H1 (cell line): Measurements from ENCODE around the gene MARCHF9. TPM values are rescaled to one million over a fixed set of nuclear protein-coding genes. Genes with fewer than 3 reads are reported as not detected.

ENCODE experiments used
- CTCF ChIA-PET: fragments of 300-600 bp; sonication (Branson Sonifier 250); formaldehyde crosslinking; loops from one replicate; lab custom pipeline; 2021; ENCODE audit not compliant: partially characterized antibody; lab: Charles Lee
- POLR2A ChIA-PET: fragments of 300-600 bp; sonication (Branson Sonifier 250); formaldehyde crosslinking; loops from one replicate; lab custom pipeline; 2021; ENCODE audit warnings: inconsistent platforms; ENCODE audit not compliant: partially characterized antibody; lab: Charles Lee
- DNase-seq, 2 experiments: peaks; one replicate each; pipeline versions ENCODE4 v3.0.0 to v3.0.0-alpha.2; 2010 to 2022; ENCODE audit warnings: low spot score in 2 of 2, low read depth in 1 of 2, mixed read lengths in 1 of 2
- FAIRE-seq: peaks from 2 replicates; lab custom pipeline; 2011; peaks lifted over from hg19 to GRCh38; lab: Jason Lieb, UNC
- H2AFZ ChIP-seq: 2 replicates; pipeline ENCODE4 v1.8.1; 2012; ENCODE audit warnings: low read length, inconsistent platforms
- H2AK5ac ChIP-seq: 2 replicates; pipeline ENCODE4 v1.6.1; 2013; ENCODE audit warnings: low read depth, low read length
- H2BK120ac ChIP-seq: replicated peaks from 2 replicates; pipeline ENCODE3; 2013; ENCODE audit warnings: low read depth, low read length, inconsistent platforms
- H2BK12ac ChIP-seq: 2 replicates; pipeline ENCODE4 v1.6.1; 2013; ENCODE audit warnings: low read depth, low read length
- H2BK15ac ChIP-seq: 2 replicates; pipeline ENCODE4 v1.6.1; 2013; ENCODE audit warnings: low read length
- H2BK20ac ChIP-seq: 2 replicates; pipeline ENCODE4 v1.6.1; 2013; ENCODE audit warnings: low read length
- H2BK5ac ChIP-seq: 2 replicates; pipeline ENCODE4 v1.6.1; 2013; ENCODE audit warnings: low read depth, low read length
- H3K14ac ChIP-seq: 2 replicates; pipeline ENCODE4 v1.6.1; 2013; ENCODE audit warnings: inconsistent platforms; ENCODE audit not compliant: insufficient read length
- H3K18ac ChIP-seq: 2 replicates; pipeline ENCODE4 v1.6.1; 2013; ENCODE audit warnings: low read length; ENCODE audit errors: extremely low read depth
- H3K23ac ChIP-seq: 2 replicates; pipeline ENCODE4 v1.6.1; 2013; ENCODE audit warnings: inconsistent platforms; ENCODE audit not compliant: insufficient read length
- H3K23me2 ChIP-seq: 2 replicates; pipeline ENCODE4 v1.6.1; 2013; ENCODE audit warnings: low read depth, low read length
- H3K27ac ChIP-seq: 2 replicates; pipeline ENCODE4 v1.6.1; 2011; ENCODE audit warnings: low read depth, low read length, inconsistent platforms
- H3K27me3 ChIP-seq, 4 experiments: replicated peaks in 1 of 4; 1 replicate in 1 of 4; 2 replicates in 3 of 4; pipeline versions ENCODE4 v1.6.1 to v1.8.1; 2011 to 2013; ENCODE audit warnings: low read length in 3 of 4, mild to moderate bottlenecking in 3 of 4, inconsistent platforms in 2 of 4, mixed read lengths in 2 of 4, moderate library complexity in 1 of 4; ENCODE audit not compliant: control insufficient read depth in 3 of 4, insufficient read depth in 3 of 4; ENCODE audit errors: extremely low read depth in 1 of 4
- H3K36me3 ChIP-seq, 4 experiments: 2 replicates each; pipeline versions ENCODE4 v1.6.1 to v1.8.1; 2011 to 2013; ENCODE audit warnings: mild to moderate bottlenecking in 4 of 4, low read length in 3 of 4, moderate library complexity in 2 of 4, control low read depth in 1 of 4, inconsistent platforms in 1 of 4; ENCODE audit not compliant: insufficient read depth in 4 of 4, control insufficient read depth in 2 of 4
- H3K4ac ChIP-seq: replicated peaks from 2 replicates; pipeline ENCODE3; 2013; ENCODE audit warnings: low read length, low read depth, mixed read lengths, inconsistent platforms; ENCODE audit not compliant: insufficient read length
- H3K4me1 ChIP-seq, 4 experiments: replicated peaks in 1 of 4; 1 replicate in 1 of 4; 2 replicates in 3 of 4; pipeline versions ENCODE4 v1.6.1 to v1.8.1; 2011 to 2013; ENCODE audit warnings: low read length in 3 of 4, inconsistent platforms in 2 of 4, mixed read lengths in 1 of 4; ENCODE audit not compliant: insufficient read depth in 4 of 4, control insufficient read depth in 3 of 4
- H3K4me2 ChIP-seq, 2 experiments: 2 replicates each; pipeline versions ENCODE4 v1.6.1 to v1.8.1; 2011 to 2013; ENCODE audit warnings: low read depth in 2 of 2, low read length in 2 of 2, control low read depth in 1 of 2, inconsistent platforms in 1 of 2, mild to moderate bottlenecking in 1 of 2; ENCODE audit not compliant: insufficient read depth in 1 of 2
- H3K4me3 ChIP-seq, 4 experiments: fragments of 200-600, 300-600 bp in 1 of 4; sonication (generic), shearing (Covaris generic), sonication (Bioruptor Twin) in 1 of 4; 2 replicates each; pipeline versions ENCODE4 v1.5.1 to v1.8.1; 2011 to 2016; ENCODE audit warnings: low read length in 4 of 4, low read depth in 3 of 4, control low read depth in 2 of 4, inconsistent platforms in 2 of 4, mild to moderate bottlenecking in 2 of 4, mixed read lengths in 1 of 4, moderate library complexity in 1 of 4; ENCODE audit not compliant: insufficient read depth in 2 of 4; ENCODE audit errors: extremely low read depth in 1 of 4
- H3K56ac ChIP-seq: replicated peaks from 2 replicates; pipeline ENCODE3; 2013; ENCODE audit warnings: low read depth, mild to moderate bottlenecking, mixed read lengths, low read length, inconsistent platforms; ENCODE audit not compliant: insufficient read length
- H3K79me1 ChIP-seq: 2 replicates; pipeline ENCODE4 v1.6.1; 2013; ENCODE audit warnings: low read depth, low read length, control low read depth
- H3K79me2 ChIP-seq, 2 experiments: 2 replicates each; pipeline versions ENCODE4 v1.6.1 to v1.8.1; 2012 to 2013; ENCODE audit warnings: low read length in 2 of 2, mild to moderate bottlenecking in 2 of 2, inconsistent platforms in 1 of 2; ENCODE audit not compliant: insufficient read depth in 2 of 2, control insufficient read depth in 1 of 2
- H3K9ac ChIP-seq, 4 experiments: replicated peaks in 1 of 4; 1 replicate in 1 of 4; 2 replicates in 3 of 4; pipeline versions ENCODE4 v1.6.1 to v1.8.1; 2011 to 2013; ENCODE audit warnings: low read depth in 3 of 4, low read length in 3 of 4, control low read depth in 2 of 4, mild to moderate bottlenecking in 2 of 4, moderate library complexity in 2 of 4, inconsistent platforms in 1 of 4; ENCODE audit errors: extremely low read depth in 1 of 4
- H3K9me3 ChIP-seq, 2 experiments: 2 replicates each; pipeline versions ENCODE4 v1.6.1 to v1.8.1; 2012 to 2013; ENCODE audit warnings: mild to moderate bottlenecking in 2 of 2, moderate library complexity in 2 of 2, control low read depth in 1 of 2, inconsistent platforms in 1 of 2, low read depth in 1 of 2, low read length in 1 of 2, mixed read lengths in 1 of 2; ENCODE audit not compliant: insufficient read depth in 2 of 2
- H4K20me1 ChIP-seq, 2 experiments: replicated peaks in 1 of 2; 2 replicates each; pipeline versions ENCODE3 to v1.8.1; 2011 to 2013; ENCODE audit warnings: inconsistent platforms in 2 of 2, low read length in 2 of 2, mild to moderate bottlenecking in 1 of 2; ENCODE audit not compliant: insufficient read depth in 2 of 2, control insufficient read depth in 1 of 2
- H4K5ac ChIP-seq: 2 replicates; pipeline ENCODE4 v1.6.1; 2013; ENCODE audit warnings: low read length, low read depth, mixed read lengths, inconsistent platforms; ENCODE audit not compliant: insufficient read length
- H4K8ac ChIP-seq: 2 replicates; pipeline ENCODE4 v1.8.0; 2013; ENCODE audit warnings: mild to moderate bottlenecking, moderate library complexity, low read length, inconsistent platforms; ENCODE audit not compliant: insufficient read depth; ENCODE audit errors: extremely low read depth
- H4K91ac ChIP-seq: replicated peaks from 2 replicates; pipeline ENCODE3; 2013; ENCODE audit warnings: low read length, mixed read lengths, inconsistent platforms; ENCODE audit not compliant: insufficient read length
- ATF3 ChIP-seq: IDR thresholded peaks from 2 replicates; pipeline ENCODE4 v1.6.1; 2011; ENCODE audit warnings: low read depth, mild to moderate bottlenecking, low read length; ENCODE audit not compliant: insufficient read depth
- CTCF ChIP-seq, 3 experiments: IDR thresholded peaks; 1 replicate in 2 of 3; 2 replicates in 1 of 3; pipeline versions ENCODE4 v1.5.1 to v1.6.1; 2011; ENCODE audit warnings: low read length in 3 of 3, mild to moderate bottlenecking in 3 of 3, inconsistent platforms in 2 of 3, low read depth in 1 of 3, moderate library complexity in 1 of 3; ENCODE audit not compliant: insufficient read depth in 1 of 3; ENCODE audit errors: control extremely low read depth in 1 of 3
- GTF2F1 ChIP-seq: IDR thresholded peaks from 2 replicates; pipeline ENCODE4 v1.6.1; 2012; ENCODE audit warnings: low read depth, low read length, improper control_type of control experiment, borderline replicate concordance
- JUND ChIP-seq: IDR thresholded peaks from 2 replicates; pipeline ENCODE4 v1.6.1; 2011; ENCODE audit warnings: mild to moderate bottlenecking, improper control_type of control experiment, low read length
- MAX ChIP-seq: IDR thresholded peaks from 2 replicates; pipeline ENCODE4 v1.6.1; 2012; ENCODE audit warnings: inconsistent platforms
- PHF8 ChIP-seq: fragments of 200-600 bp; sonication (generic); conservative IDR thresholded peaks from 2 replicates; pipeline ENCODE4 v1.7.1; 2012; ENCODE audit warnings: low read depth, mild to moderate bottlenecking, inconsistent platforms, low read length, moderate library complexity
- POLR2AphosphoS5 ChIP-seq: IDR thresholded peaks from 2 replicates; pipeline ENCODE4 v1.6.1; 2011; ENCODE audit warnings: low read depth, low read length
- SP1 ChIP-seq: IDR thresholded peaks from 2 replicates; pipeline ENCODE4 v1.6.1; 2011; ENCODE audit warnings: low read depth, low read length
- TAF1 ChIP-seq: IDR thresholded peaks from 2 replicates; pipeline ENCODE4 v1.6.1; 2011; ENCODE audit warnings: mild to moderate bottlenecking, low read depth, low read length
- whole genome bisulfite sequencing, 2 experiments: shearing (Covaris generic) in 1 of 2; methylation state at CpG; one replicate each; pipeline versions ENCODE4 v1.1.6 to v1.1.7; 2013 to 2015; ENCODE audit warnings: low lambda C conversion rate in 2 of 2, mixed read lengths in 2 of 2, inconsistent platforms in 1 of 2, low coverage in 1 of 2, missing lambda C conversion rate in 1 of 2; ENCODE audit not compliant: insufficient replicate concordance in 2 of 2, insufficient coverage in 1 of 2, insufficient read length in 1 of 2; ENCODE audit errors: extremely low coverage in 1 of 2, missing lambda C conversion rate in 1 of 2; 5-methylcytosine and 5-hydroxymethylcytosine counted together
- polyA plus RNA-seq, 7 experiments: library from polyadenylated mRNA; depleted of rRNA in 3 of 7; stranded (reverse) in 5 of 7; unstranded in 2 of 7; fragments of >200 nt in 5 of 7; fragments of 200-250 nt in 2 of 7; gene quantifications; 1 replicate in 5 of 7; 2 replicates in 1 of 7; 4 replicates in 1 of 7; pipeline versions ENCODE4 v1.2.1 to v1.2.3, GENCODE V29; 2011 to 2013; ENCODE audit warnings: missing spikeins in 2 of 7, mixed read lengths in 2 of 7
- total RNA-seq: library from RNA; stranded (reverse); fragmentation: NEBNext Ultra II Directional; extraction: Animal tissue kit (Norgen Biotek cat#: 25700); gene quantifications from 2 replicates; pipeline ENCODE4 v1.2.1, GENCODE V29; 2021

MARCHF9 gene
- total and polyA plus RNA-seq, 2 of the 8 experiments (the other 6 are each of a cell fraction or from before 2014, with no cell fraction given): 6.4 to 7.8 TPM

- CTCF ChIA-PET: interaction anchor here (0.9 to 1.6 kb wide), 6 partner anchors 8 to 181 kb away, joined by 3 to 15 read pairs (median 4); no protein-coding TSS in a partner anchor
- Histone ChIP-seq H3K79me2 (no peaks in the 10 kb centered on the region), H3K27ac (no peak overlapping the region)
- TF ChIP-seq MAX (peak; percentile 85; the same call in 1 of the 2 replicates), POLR2AphosphoS5 (peak; percentile 38; the same call in 1 of the 2 replicates), SP1 (no peak), CTCF (IDR thresholded peaks at IDR 0.05; ENCODE audit: control extremely low read depth in 1 of 3, insufficient read depth in 1 of 3, low read depth in 1 of 3, low read length in 3 of 3) (no peak), ATF3 (no peak), TAF1 (no peak), PHF8 (peak; percentile 45; the same call in 1 of the 2 replicates), JUND (no peak), GTF2F1 (no peak)
These were observed 9.7 kb downstream of the MARCHF9 start for GRCh38 chr12:57764662-57765002.

More at GRCh38 chr12:57764662-57765002, 9.7 kb downstream of the MARCHF9 start:
- Histone ChIP-seq H3K4me2 (peak overlapping the region; percentile 87 to 96), H3K27me3 (peaks cover 22 to 39% (median 37%) of the 10 kb centered on the region in 4 experiments), H2AFZ (peak overlapping the region; percentile 91), H2AK5ac (0 out of 2 replicates have a peak overlapping the region, but pooled peaks have one; percentile 8), H2BK120ac (no peak overlapping the region), H3K36me3 (peaks cover 11 to 12% (median 12%) of the 10 kb centered on the region in 4 experiments; a peak in 7 of 8 replicates), H3K23ac (no peak overlapping the region), H3K23me2 (peaks cover 23% of the 10 kb centered on the region), H3K79me1 (no peaks in the 10 kb centered on the region), H3K4me1 (peaks cover 13 to 22% (median 19%) of the 10 kb centered on the region in 4 experiments), H3K14ac (no peak overlapping the region), H2BK12ac (peak overlapping the region; percentile 89; the same call in 1 of the 2 replicates), H2BK20ac (no peak overlapping the region), H2BK15ac (peak overlapping the region; percentile 98; the same call in 1 of the 2 replicates), H3K9me3 (no peaks in the 10 kb centered on the region), H3K4ac (peak overlapping the region; percentile 61), H3K9ac (peak overlapping the region in 3 of 4 experiments; percentile 26 to 33 (median 30); a peak in 2 of 7 replicates), H2BK5ac (no peak overlapping the region), H3K4me3 (peak overlapping the region; percentile 39 to 66 (median 64)), H4K91ac (peak overlapping the region; percentile 87), H3K18ac (peak overlapping the region; percentile 85; the same call in 1 of the 2 replicates), H3K56ac (no peak overlapping the region), H4K20me1 (peaks cover 0 to 9% of the 10 kb centered on the region in 2 experiments), H4K8ac (0 out of 2 replicates have a peak overlapping the region, but pooled peaks have one; percentile 36), H4K5ac (no peak overlapping the region)
- DNase-seq: peak in 1 of 2 experiments; percentile 51
- 17% methylated on average over 17 of the region's 17 CpGs; no CpG with 5 or more reads in 1 of the 2 experiments for WGBS, 2 experiments
- no peak for FAIRE-seq
- POLR2A ChIA-PET: interaction anchor here (0.7 to 5.3 kb wide), 14 partner anchors 8 to 80 kb away, joined by 3 to 35 read pairs (median 4); partner anchors contain the start of genes CDK4, MARCHF9, TSFM and TSPAN31
